OCI-LY1 (cell line): ENCODE data around the gene INPP5J.

Experiments
- CTCF ChIP-seq: fragments of 200-600 bp; sonication (generic), shearing (Covaris generic); IDR thresholded peaks from 2 replicates; pipeline ENCODE4 v1.5.1; 2017; ENCODE audit warnings: mild to moderate bottlenecking, antibody characterized with exemption, low read length, moderate library complexity, mixed read lengths
- EZH2 ChIP-seq: fragments of 200-600 bp; sonication (generic), shearing (Covaris generic); IDR thresholded peaks from 2 replicates; pipeline ENCODE4 v1.8.0; 2017; ENCODE audit warnings: borderline replicate concordance, mixed run types, mild to moderate bottlenecking, antibody characterized with exemption, low read length, moderate library complexity, mixed read lengths

- TF ChIP-seq EZH2 (no peak), CTCF (no peak)
These were observed 28.0 kb upstream of the INPP5J start for GRCh38 chr22:31094741-31095140.
